WTC11 (cell line): ENCODE results near the gene HNRNPUL2.

Experiments
- CBFB ChIP-seq: sonication (generic); formaldehyde crosslinking; IDR thresholded peaks from 2 replicates; pipeline ENCODE4 v1.8.1; 2022; ENCODE audit warnings: mild to moderate bottlenecking, low read depth, missing genetic modification reagents
- CREB1 ChIP-seq: sonication (generic); formaldehyde crosslinking; IDR thresholded peaks from 2 replicates; pipeline ENCODE4 v1.8.0; 2023; ENCODE audit warnings: mild to moderate bottlenecking, missing genetic modification reagents
- CTCF ChIP-seq: fragments of 200-600 bp; IDR thresholded peaks from 2 replicates; pipeline ENCODE4 v1.8.0; 2022; ENCODE audit warnings: antibody characterized with exemption
- ETV6 ChIP-seq: sonication (generic); formaldehyde crosslinking; IDR thresholded peaks from 2 replicates; pipeline ENCODE4 v1.8.1; 2022; ENCODE audit warnings: mild to moderate bottlenecking, missing genetic modification reagents
- JAZF1 ChIP-seq: fragments of 250-450 bp; sonication (Bioruptor Pico); IDR thresholded peaks from 2 replicates; pipeline ENCODE4 v1.9.0; 2021; ENCODE audit warnings: moderate library complexity, mild to moderate bottlenecking, inconsistent platforms
- JUN ChIP-seq: sonication (generic); formaldehyde crosslinking; IDR thresholded peaks from 2 replicates; pipeline ENCODE4 v1.8.0; 2023; ENCODE audit warnings: mild to moderate bottlenecking, missing genetic modification reagents
- MAX ChIP-seq: sonication (generic); formaldehyde crosslinking; IDR thresholded peaks from 2 replicates; pipeline ENCODE4 v1.8.0; 2022; ENCODE audit warnings: mild to moderate bottlenecking, missing genetic modification reagents
- NR1H2 ChIP-seq: sonication (generic); formaldehyde crosslinking; IDR thresholded peaks from 2 replicates; pipeline ENCODE4 v1.9.0; 2021; ENCODE audit warnings: mild to moderate bottlenecking, moderate library complexity, missing genetic modification reagents
- NR3C1 ChIP-seq: sonication (generic); formaldehyde crosslinking; conservative IDR thresholded peaks from 2 replicates; pipeline ENCODE4 v1.8.1; 2023; ENCODE audit warnings: low read depth, mild to moderate bottlenecking, missing genetic modification reagents
- TEAD4 ChIP-seq: sonication (generic); formaldehyde crosslinking; IDR thresholded peaks from 2 replicates; pipeline ENCODE4 v1.8.0; 2022; ENCODE audit warnings: mild to moderate bottlenecking, missing genetic modification reagents
- ZNF263 ChIP-seq: sonication (generic); formaldehyde crosslinking; IDR thresholded peaks from 2 replicates; pipeline ENCODE4 v1.8.1; 2022; ENCODE audit warnings: low read depth, mild to moderate bottlenecking, moderate library complexity, missing genetic modification reagents
- ZNF281 ChIP-seq: sonication (generic); formaldehyde crosslinking; IDR thresholded peaks from 2 replicates; pipeline ENCODE4 v1.8.0; 2023; ENCODE audit warnings: mild to moderate bottlenecking, missing genetic modification reagents
- ZNF512 ChIP-seq: sonication (generic); formaldehyde crosslinking; IDR thresholded peaks from 2 replicates; pipeline ENCODE4 v1.8.1; 2022; ENCODE audit warnings: missing genetic modification reagents, borderline replicate concordance

GRCh38 chr11:62677714-62678113 lies 49.5 kb downstream of the HNRNPUL2 start:
- TF ChIP-seq CBFB (CRISPR knock-in tag) (no peak), CTCF (no peak), ZNF263 (CRISPR knock-in tag) (no peak), NR1H2 (CRISPR knock-in tag) (no peak), TEAD4 (no peak), CREB1 (CRISPR knock-in tag) (no peak), ZNF281 (CRISPR knock-in tag) (no peak), ZNF512 (CRISPR knock-in tag) (no peak), MAX (CRISPR knock-in tag) (no peak), JUN (CRISPR knock-in tag) (no peak), NR3C1 (CRISPR knock-in tag) (no peak), JAZF1 (no peak), ETV6 (no peak)
